GM23338 (cell line): ENCODE measurements around the gene SRD5A3.

Experiments
- CREB1 ChIP-seq: fragments of 250-450 bp; sonication (Bioruptor Pico); IDR thresholded peaks from 2 replicates; pipeline ENCODE4 v1.5.0; 2020; ENCODE audit warnings: low read depth, mild to moderate bottlenecking, moderate library complexity
- EZH2 ChIP-seq: fragments of 200-600 bp; sonication (generic); IDR thresholded peaks from one replicate; pipeline ENCODE4 v1.8.0; 2017; ENCODE audit warnings: antibody characterized with exemption, mild to moderate bottlenecking, low read depth; ENCODE audit not compliant: unreplicated experiment
- EZH2phosphoT487 ChIP-seq: fragments of 200-600 bp; sonication (generic); IDR thresholded peaks from one replicate; pipeline ENCODE4 v1.8.1; 2018; ENCODE audit warnings: antibody characterized with exemption; ENCODE audit not compliant: unreplicated experiment
- JUNB ChIP-seq: IDR thresholded peaks from one replicate; pipeline ENCODE4 v1.6.1; 2016; ENCODE audit warnings: antibody characterized with exemption; ENCODE audit not compliant: unreplicated experiment
- NANOG ChIP-seq: IDR thresholded peaks from 2 replicates; pipeline ENCODE4 v1.6.1; 2016; ENCODE audit warnings: antibody characterized with exemption, borderline replicate concordance
- POLR2AphosphoS5 ChIP-seq: IDR thresholded peaks from 2 replicates; pipeline ENCODE4 v1.6.1; 2016; ENCODE audit warnings: antibody characterized with exemption, low read depth
- STAT1 ChIP-seq: IDR thresholded peaks from one replicate; pipeline ENCODE4 v1.6.1; 2016; ENCODE audit warnings: antibody characterized with exemption; ENCODE audit not compliant: unreplicated experiment
- ZNF114 ChIP-seq: fragments of 250-450 bp; sonication (Bioruptor Pico); IDR thresholded peaks from 2 replicates; pipeline ENCODE4 v1.5.0; 2020; ENCODE audit warnings: mild to moderate bottlenecking, moderate library complexity
- ZNF331 ChIP-seq: fragments of 250-450 bp; sonication (Bioruptor Pico); IDR thresholded peaks from 2 replicates; pipeline ENCODE4 v1.5.0; 2020; ENCODE audit warnings: low read depth, mild to moderate bottlenecking, moderate library complexity
- TF ChIP-seq, protein P1 (sequence below), 2 experiments: fragments of 200-600 bp in 1 of 2; sonication (generic) in 1 of 2; conservative IDR thresholded peaks; 2 replicates each; pipeline versions ENCODE4 v1.5.1 to v1.6.1; 2016 to 2017; ENCODE audit warnings: antibody characterized with exemption in 2 of 2, low read depth in 2 of 2, mild to moderate bottlenecking in 2 of 2, moderate library complexity in 1 of 2
- TF ChIP-seq, protein P2 (sequence below): IDR thresholded peaks from one replicate; pipeline ENCODE4 v1.6.1; 2018; ENCODE audit warnings: antibody characterized with exemption; ENCODE audit not compliant: unreplicated experiment
- TF ChIP-seq, protein P3 (sequence below): IDR thresholded peaks from 2 replicates; pipeline ENCODE4 v1.6.1; 2016; ENCODE audit warnings: antibody characterized with exemption

DNA sequence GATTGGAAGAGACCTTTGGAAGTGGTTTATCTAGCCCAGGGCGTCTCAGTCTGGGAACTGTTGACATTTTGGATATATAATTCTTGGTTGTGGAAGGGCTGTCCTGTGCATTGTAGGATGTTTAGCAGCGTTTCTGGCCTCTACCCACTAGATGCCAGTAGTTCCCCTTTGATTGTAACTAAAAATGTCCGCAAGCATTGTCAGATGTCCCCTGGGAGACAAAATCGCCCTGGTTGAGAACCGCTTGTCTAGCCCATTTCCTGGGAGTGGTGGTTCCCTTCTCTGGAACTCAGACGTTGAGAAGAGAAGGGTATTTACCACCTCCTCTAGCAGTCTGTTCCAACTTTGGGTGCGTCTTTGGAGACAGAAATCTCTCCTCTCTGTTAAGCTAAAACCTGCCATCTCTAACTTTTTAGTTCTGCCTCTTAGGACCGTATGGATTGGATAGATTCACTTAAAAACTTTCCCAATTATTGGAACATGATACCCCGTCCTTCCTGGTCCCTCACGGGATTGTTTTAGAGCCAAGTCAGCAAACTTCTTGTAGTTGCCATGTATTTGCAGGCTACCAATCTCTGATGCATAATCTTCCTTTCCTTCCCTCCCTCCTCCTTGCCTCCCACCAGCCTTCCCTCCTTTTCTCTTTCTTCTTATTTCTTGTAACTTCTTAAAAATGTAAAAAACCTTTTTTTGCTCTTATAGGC lies 63.6 kb downstream of the SRD5A3 start:
- TF ChIP-seq POLR2AphosphoS5 (no peak), ZNF114 (CRISPR knock-in tag) (no peak), EZH2 (no peak), ZNF331 (CRISPR knock-in tag) (no peak), CREB1 (CRISPR knock-in tag) (no peak), JUNB (no peak), EZH2phosphoT487 (no peak), STAT1 (no peak), NANOG (no peak)
- TF ChIP-seq, protein P1, sequence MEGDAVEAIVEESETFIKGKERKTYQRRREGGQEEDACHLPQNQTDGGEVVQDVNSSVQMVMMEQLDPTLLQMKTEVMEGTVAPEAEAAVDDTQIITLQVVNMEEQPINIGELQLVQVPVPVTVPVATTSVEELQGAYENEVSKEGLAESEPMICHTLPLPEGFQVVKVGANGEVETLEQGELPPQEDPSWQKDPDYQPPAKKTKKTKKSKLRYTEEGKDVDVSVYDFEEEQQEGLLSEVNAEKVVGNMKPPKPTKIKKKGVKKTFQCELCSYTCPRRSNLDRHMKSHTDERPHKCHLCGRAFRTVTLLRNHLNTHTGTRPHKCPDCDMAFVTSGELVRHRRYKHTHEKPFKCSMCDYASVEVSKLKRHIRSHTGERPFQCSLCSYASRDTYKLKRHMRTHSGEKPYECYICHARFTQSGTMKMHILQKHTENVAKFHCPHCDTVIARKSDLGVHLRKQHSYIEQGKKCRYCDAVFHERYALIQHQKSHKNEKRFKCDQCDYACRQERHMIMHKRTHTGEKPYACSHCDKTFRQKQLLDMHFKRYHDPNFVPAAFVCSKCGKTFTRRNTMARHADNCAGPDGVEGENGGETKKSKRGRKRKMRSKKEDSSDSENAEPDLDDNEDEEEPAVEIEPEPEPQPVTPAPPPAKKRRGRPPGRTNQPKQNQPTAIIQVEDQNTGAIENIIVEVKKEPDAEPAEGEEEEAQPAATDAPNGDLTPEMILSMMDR (conservative IDR thresholded peaks at IDR 0.05; ENCODE audit: low read depth in 2 of 2) = peak; percentile 39 to 52
- TF ChIP-seq, protein P2, sequence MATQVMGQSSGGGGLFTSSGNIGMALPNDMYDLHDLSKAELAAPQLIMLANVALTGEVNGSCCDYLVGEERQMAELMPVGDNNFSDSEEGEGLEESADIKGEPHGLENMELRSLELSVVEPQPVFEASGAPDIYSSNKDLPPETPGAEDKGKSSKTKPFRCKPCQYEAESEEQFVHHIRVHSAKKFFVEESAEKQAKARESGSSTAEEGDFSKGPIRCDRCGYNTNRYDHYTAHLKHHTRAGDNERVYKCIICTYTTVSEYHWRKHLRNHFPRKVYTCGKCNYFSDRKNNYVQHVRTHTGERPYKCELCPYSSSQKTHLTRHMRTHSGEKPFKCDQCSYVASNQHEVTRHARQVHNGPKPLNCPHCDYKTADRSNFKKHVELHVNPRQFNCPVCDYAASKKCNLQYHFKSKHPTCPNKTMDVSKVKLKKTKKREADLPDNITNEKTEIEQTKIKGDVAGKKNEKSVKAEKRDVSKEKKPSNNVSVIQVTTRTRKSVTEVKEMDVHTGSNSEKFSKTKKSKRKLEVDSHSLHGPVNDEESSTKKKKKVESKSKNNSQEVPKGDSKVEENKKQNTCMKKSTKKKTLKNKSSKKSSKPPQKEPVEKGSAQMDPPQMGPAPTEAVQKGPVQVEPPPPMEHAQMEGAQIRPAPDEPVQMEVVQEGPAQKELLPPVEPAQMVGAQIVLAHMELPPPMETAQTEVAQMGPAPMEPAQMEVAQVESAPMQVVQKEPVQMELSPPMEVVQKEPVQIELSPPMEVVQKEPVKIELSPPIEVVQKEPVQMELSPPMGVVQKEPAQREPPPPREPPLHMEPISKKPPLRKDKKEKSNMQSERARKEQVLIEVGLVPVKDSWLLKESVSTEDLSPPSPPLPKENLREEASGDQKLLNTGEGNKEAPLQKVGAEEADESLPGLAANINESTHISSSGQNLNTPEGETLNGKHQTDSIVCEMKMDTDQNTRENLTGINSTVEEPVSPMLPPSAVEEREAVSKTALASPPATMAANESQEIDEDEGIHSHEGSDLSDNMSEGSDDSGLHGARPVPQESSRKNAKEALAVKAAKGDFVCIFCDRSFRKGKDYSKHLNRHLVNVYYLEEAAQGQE = no peak
- TF ChIP-seq, protein P3, sequence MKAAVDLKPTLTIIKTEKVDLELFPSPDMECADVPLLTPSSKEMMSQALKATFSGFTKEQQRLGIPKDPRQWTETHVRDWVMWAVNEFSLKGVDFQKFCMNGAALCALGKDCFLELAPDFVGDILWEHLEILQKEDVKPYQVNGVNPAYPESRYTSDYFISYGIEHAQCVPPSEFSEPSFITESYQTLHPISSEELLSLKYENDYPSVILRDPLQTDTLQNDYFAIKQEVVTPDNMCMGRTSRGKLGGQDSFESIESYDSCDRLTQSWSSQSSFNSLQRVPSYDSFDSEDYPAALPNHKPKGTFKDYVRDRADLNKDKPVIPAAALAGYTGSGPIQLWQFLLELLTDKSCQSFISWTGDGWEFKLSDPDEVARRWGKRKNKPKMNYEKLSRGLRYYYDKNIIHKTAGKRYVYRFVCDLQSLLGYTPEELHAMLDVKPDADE = no peak
